ENCODE measurements around the gene FBN1.
A peak's percentile ranks its signal among the peaks of the same experiment; 100 is the strongest.

FBN1 gene

DNA sequence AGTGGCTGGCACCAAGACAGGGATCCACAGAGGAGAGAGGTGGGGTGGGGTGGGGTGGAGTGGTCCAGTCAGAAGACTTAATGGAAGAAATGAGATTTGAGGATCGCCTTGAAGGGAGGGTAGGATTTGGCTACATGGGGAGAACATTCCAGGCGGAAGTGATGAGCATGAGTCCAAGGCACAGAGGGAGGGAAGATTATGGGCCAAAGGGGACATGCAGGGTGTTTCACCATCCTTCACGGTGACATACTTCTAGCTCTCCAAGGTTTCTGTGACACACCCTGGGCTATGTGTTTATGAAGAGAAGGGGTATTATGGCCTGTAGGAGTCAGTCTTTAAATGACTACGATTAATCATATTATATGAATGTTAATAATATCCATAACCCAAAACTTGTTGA is 7.7 kb upstream of the FBN1 start:
- POLR2A ChIA-PET (ENCODE audit: low non-redundant PET), result no interaction called here
- TF ChIP-seq, protein P1, sequence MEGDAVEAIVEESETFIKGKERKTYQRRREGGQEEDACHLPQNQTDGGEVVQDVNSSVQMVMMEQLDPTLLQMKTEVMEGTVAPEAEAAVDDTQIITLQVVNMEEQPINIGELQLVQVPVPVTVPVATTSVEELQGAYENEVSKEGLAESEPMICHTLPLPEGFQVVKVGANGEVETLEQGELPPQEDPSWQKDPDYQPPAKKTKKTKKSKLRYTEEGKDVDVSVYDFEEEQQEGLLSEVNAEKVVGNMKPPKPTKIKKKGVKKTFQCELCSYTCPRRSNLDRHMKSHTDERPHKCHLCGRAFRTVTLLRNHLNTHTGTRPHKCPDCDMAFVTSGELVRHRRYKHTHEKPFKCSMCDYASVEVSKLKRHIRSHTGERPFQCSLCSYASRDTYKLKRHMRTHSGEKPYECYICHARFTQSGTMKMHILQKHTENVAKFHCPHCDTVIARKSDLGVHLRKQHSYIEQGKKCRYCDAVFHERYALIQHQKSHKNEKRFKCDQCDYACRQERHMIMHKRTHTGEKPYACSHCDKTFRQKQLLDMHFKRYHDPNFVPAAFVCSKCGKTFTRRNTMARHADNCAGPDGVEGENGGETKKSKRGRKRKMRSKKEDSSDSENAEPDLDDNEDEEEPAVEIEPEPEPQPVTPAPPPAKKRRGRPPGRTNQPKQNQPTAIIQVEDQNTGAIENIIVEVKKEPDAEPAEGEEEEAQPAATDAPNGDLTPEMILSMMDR (conservative IDR thresholded peaks at IDR 0.05; ENCODE audit: low read depth), result no peak
- DNase-seq (ENCODE audit: low spot score), result no peak
- no peak overlapping the region for H3K27ac ChIP-seq
- CTCF ChIA-PET, result interaction anchor here (1.0 kb wide), 1 partner anchor 17 kb away, joined by 3 read pairs; no protein-coding TSS in a partner anchor

DNA sequence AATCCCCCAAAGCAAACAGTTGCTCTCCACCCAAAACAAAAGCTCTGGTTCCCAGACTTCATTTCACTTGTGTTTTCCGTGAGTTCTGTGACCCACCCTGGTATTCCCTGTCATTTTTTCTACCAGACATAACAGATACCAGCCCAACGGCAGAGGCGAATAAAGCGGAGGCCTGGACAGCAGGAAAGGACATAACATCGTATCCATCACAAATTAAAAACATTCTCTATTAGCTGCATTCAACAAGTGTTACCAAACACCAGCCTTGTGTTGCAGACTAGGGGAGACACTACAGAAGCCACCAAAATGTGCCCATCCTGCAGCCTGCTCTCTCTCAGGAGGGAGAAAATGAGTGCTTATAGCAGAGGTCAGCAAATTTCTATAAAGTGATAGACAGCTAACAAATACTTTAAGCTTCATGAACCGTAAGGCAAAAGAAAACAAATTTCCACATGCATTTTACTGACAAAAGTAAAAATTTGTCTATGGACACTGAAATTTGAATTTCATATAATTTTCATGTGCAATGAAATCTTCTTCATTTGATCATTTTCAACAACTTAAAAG is 7.1 kb upstream of the FBN1 start:
- TF ChIP-seq, protein P1 (conservative IDR thresholded peaks at IDR 0.05; ENCODE audit: low read depth), result no peak
- no peak for DNase-seq (ENCODE audit: low spot score)
- ChIA-PET CTCF (interaction anchor here (1.0 kb wide), 1 partner anchor 18 kb away, joined by 3 read pairs; no protein-coding TSS in a partner anchor), POLR2A (ENCODE audit: low non-redundant PET) (no interaction called here)
- H3K27ac ChIP-seq, result no peak overlapping the region

DNA sequence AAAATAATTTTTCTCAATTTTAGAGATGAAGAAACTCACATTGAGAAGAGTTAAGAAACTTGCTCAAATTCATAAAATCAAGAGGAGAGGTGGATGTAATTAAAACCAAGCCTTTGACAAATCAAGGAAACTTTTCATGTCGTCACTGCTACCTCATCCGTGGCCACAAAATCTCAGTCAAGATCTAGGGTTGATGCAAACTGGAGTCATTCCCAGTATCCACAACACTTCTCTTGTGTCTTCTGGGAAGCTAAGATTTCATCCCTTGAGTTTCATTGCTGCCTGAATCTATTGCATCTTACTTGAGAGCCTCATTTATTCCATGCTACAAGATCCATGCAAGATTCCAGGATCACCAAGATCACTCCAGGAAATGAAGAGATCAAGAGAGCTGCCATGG is 5.4 kb upstream of the FBN1 start:
- H3K27ac ChIP-seq, result no peak overlapping the region
- TF ChIP-seq, protein P1 (conservative IDR thresholded peaks at IDR 0.05; ENCODE audit: low read depth), result no peak
- ChIA-PET CTCF (no interaction called here), POLR2A (ENCODE audit: low non-redundant PET) (no interaction called here)
- DNase-seq (ENCODE audit: low spot score), result no peak

DNA sequence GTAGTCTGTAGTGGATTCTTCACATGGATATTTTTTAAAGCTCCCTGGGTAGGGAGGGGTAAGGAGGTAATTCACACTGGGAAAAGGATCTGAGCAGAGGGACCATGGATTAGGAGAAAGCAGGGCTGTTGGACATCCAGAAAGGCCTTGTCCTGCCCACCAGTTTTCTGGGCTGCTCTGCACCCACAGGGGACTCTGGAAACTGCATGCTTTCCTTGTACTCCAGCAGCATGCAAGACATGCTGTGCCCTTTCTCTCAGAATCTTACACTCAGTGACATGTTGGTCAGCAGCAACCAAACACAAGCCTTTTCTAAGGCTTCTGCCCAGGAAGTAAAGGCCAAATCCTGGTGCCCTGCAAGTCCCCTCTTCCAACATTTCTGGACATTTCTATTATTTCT is 2.5 kb upstream of the FBN1 start:
- no peak overlapping the region for H3K27ac ChIP-seq
- TF ChIP-seq, protein P1 (conservative IDR thresholded peaks at IDR 0.05; ENCODE audit: low read depth), result no peak
- ChIA-PET CTCF (no interaction called here), POLR2A (ENCODE audit: low non-redundant PET) (no interaction called here)
- DNase-seq (ENCODE audit: low spot score), result no peak

DNA sequence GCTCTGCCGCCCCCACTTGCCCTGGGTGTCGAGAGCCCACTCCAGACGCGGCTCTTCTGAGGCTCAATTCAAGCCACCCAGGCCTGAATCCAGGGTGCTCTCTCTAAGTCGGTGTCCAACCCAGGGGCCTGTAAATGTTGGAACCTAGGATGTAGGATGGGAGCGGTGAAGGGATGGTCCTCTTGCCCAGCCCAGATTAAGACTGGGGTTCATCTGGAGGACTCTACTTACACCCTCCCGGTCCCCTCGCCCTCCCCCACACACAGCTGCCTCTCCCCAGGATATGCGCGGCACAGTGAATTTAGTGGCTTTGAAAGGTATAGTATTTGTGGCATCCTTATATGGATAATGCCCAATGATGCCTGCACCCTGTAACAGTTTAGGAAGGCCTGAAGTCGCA is 822 bp upstream of the FBN1 start:
- peak overlapping the region; percentile 89 for H3K27ac ChIP-seq
- TF ChIP-seq, protein P1 (conservative IDR thresholded peaks at IDR 0.05; ENCODE audit: low read depth), result no peak
- ChIA-PET CTCF (interaction anchor here (1.0 kb wide), 1 partner anchor 10 kb away, joined by 3 read pairs; no protein-coding TSS in a partner anchor), POLR2A (ENCODE audit: low non-redundant PET) (no interaction called here)
- DNase-seq (ENCODE audit: low spot score), result no peak

DNA sequence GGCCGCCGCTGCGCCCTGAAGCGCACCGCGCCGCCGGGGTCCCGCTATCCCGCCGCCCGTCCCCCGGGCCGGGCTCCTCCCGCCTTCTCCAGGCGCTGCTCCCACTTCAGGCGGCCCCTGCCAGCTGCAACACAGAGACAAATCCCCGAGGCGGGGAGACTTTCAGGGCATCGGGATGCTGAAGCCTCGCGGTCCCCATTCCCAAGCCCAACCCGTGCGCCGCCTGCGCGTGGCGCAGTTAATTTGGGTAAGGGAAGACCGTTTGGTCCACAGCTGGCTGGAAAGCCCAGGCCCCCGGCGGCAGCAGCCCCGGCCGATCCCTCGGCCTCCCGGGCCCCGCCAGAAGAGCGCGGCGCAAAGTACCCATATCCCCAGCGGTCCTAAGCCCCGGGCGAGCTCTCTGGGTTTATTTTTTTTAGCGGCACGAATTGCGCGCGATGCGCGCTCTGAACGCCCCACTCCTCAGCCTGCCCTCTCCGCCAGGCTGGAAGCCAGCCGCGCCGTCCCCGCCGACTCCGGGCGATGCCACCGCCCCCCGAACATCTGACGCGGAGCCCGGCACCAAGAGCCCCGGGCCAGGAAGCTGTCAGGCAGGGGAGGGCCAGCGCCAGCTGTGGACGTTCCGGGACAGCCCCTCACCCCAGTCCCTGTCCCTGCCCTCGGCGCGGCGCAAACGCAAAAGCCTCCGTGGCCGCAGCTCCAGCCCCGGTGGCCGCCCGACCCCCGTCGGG is 517 bp downstream of the FBN1 start:
- ChIA-PET POLR2A (ENCODE audit: low non-redundant PET) (no interaction called here), CTCF (interaction anchor here (0.6 kb wide), 1 partner anchor 219 kb away, joined by 3 read pairs; no protein-coding TSS in a partner anchor)
- DNase-seq (ENCODE audit: low spot score), result peak; percentile 43
- peak overlapping the region; percentile 89 for H3K27ac ChIP-seq
- TF ChIP-seq, protein P1 (conservative IDR thresholded peaks at IDR 0.05; ENCODE audit: low read depth), result no peak
